GM12874 (cell line): ENCODE data around the gene NDUFS7.

ENCODE experiments used
- CTCF ChIP-seq: IDR thresholded peaks from 2 replicates; pipeline ENCODE4 v1.5.1; 2011; ENCODE audit warnings: low read depth, mild to moderate bottlenecking, control low read depth, low read length, moderate library complexity; ENCODE audit not compliant: insufficient read depth

NDUFS7 gene

GRCh38 chr19:1384085-1384462 lies 367 bp downstream of the NDUFS7 start:
- no peak for TF ChIP-seq CTCF

- no peak for TF ChIP-seq CTCF
Measured at GRCh38 chr19:1384478-1385110, 887 bp downstream of the NDUFS7 start.

GRCh38 chr19:1385816-1386215 lies 2.1 kb downstream of the NDUFS7 start:
- TF ChIP-seq CTCF: no peak

GRCh38 chr19:1386945-1387683 lies 3.4 kb downstream of the NDUFS7 start:
- TF ChIP-seq CTCF: no peak

- no peak for TF ChIP-seq CTCF
Measured at GRCh38 chr19:1387684-1388636, 4.3 kb downstream of the NDUFS7 start.

- TF ChIP-seq CTCF: no peak
Measured at GRCh38 chr19:1388637-1389026, 4.9 kb downstream of the NDUFS7 start.
